DMS 273 treated with DMSO at 0.1 percent for 48 hours (cell line): ENCODE results near the gene DDR2.

Experiments
- DNase-seq: peaks from one replicate; lab custom pipeline; 2025; lab: John Stamatoyannopoulos, UW

The DDR2 gene

GRCh38 chr1:162699366-162699765, 67.1 kb downstream of the DDR2 start:
- DNase-seq = no peak

GRCh38 chr1:162700131-162700530, 67.9 kb downstream of the DDR2 start:
- DNase-seq = no peak

GRCh38 chr1:162701286-162701685, 69.0 kb downstream of the DDR2 start:
- no peak for DNase-seq

DNA sequence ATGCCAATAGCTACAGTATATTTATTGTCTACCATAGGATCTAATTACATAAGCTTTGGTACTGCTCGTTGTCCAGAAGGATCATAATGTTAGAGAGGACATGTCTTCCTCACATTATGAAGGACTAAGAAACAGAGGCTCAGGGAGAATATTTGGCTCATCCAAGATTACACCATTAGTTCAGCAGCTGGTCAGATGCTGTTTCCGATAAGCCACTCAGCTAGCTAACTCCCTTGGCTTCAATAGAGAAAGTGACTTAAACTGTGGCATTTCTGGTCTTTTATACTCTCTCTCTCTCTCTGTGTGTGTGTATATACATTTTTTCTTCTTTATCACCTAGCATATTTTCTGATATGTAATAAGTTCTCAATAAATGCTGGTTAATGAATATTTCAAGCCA, 70.4 kb downstream of the DDR2 start:
- no peak for DNase-seq

DNA sequence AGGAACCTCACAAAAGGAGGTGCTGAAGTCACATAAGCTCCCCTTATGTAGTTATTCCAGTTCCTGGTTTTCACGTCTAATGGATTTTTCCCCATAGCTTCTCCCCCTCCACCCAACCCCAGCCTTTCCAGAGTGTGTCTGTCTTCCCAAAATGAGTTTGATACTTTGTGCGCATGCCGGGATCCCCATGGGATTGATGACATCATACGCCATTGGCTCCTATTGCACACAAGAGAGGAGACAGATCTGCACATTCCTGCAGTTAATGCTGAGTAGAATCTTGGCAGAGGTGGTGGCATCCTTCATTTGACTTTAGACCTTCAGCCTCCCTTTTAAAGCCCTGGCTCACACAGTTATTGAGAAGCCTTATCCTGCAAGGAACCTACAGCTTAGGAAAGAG, 71.4 kb downstream of the DDR2 start:
- no peak for DNase-seq

GRCh38 chr1:162704673-162705424, 72.6 kb downstream of the DDR2 start:
- no peak for DNase-seq

DNA sequence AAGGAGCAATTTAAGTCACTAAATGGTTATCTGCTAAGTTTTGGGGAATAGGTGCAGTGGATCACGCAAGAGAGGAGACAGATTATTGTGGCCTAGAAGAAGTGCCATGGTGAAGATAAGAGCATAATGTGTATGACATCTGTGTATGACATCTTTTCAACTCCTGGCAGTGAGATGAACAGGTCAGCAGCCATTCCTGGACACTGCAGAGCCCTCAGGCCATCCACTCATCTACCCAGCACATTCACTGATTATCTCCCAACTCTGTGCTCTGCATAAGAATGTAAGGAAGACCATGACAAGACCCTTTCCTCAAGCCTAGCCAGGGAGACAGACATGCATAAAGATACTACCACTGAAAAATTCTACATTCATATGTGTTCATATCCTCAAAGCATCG, 73.7 kb downstream of the DDR2 start:
- no peak for DNase-seq

GRCh38 chr1:162706606-162707005, 74.3 kb downstream of the DDR2 start:
- no peak for DNase-seq

DNA sequence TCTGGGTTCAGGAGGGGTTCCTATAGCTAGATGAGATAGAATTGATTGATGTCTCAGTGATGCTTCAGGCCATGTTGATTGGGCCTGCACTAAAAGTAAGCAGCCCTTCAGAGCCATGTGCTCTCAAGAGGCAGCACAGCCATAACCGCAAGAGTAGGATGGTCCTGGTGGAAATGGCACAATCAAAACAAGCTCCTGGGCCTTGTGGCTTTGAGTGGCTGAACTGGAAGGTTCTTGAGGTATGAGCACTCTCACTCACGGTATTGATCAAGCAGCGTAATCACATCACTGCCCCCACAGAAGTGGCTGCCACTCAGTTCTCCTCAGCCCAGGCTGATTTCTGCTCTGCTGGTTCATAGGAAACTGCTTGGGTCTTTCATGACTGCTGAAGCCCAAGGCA, 76.0 kb downstream of the DDR2 start:
- DNase-seq = no peak

DNA sequence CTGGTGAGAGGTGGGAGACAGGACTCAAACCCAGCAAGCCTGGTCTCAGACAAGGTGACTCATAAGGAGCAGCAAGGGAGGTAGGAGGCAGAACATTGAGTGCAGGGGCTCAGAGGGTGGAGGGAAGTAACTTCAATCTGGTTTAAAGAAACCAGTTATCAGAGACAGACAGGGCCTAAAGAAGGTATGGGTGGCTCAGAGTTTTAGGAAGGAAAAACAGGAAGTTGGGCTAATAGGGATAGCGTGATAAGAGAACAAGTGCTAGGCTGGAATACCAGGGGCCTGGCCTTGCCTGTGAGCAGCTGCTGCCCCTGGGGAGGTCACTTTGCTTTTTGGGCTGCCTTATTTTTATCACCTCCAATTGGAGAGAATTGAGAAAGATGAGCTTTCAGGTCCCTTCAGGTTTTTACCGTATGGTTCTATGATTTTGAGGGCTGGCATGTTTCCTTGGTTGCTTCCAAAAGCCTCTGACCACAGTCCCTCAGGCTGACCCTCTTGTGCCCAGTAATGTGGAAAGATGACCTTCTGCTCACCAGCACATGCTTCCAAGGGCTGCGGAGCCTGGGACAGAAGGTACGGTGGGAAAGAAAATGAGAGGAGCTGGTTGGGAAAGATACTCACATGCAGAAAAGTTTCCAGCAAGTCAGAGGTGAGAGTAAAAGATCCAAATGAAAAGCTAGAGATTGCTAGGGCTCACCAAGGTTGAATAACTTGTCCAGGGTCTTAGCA, 77.0 kb downstream of the DDR2 start:
- DNase-seq = no peak

DNA sequence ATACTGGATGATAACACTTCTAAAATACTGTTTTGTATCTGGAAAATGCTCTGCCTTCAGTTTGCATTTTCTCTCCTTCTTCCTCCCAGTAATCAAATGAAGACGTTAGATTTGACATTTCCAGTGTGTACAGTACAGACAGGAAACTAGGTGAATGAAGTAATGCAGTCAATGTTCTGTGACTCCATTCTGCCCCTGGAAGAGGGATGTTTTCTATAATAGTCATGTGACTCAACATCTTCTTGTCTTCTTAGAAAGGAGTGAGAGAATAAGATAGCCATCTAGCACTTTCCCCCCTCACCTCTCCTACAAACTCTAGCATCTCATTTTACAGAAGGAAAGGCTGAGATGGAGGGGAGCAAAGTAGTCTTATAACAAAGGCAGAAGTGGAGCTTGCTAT, 77.6 kb downstream of the DDR2 start:
- no peak for DNase-seq

GRCh38 chr1:162710345-162710744, 78.1 kb downstream of the DDR2 start:
- DNase-seq = no peak

GRCh38 chr1:162710780-162711465, 78.7 kb downstream of the DDR2 start:
- no peak for DNase-seq

GRCh38 chr1:162712317-162713029, 80.2 kb downstream of the DDR2 start:
- no peak for DNase-seq

DNA sequence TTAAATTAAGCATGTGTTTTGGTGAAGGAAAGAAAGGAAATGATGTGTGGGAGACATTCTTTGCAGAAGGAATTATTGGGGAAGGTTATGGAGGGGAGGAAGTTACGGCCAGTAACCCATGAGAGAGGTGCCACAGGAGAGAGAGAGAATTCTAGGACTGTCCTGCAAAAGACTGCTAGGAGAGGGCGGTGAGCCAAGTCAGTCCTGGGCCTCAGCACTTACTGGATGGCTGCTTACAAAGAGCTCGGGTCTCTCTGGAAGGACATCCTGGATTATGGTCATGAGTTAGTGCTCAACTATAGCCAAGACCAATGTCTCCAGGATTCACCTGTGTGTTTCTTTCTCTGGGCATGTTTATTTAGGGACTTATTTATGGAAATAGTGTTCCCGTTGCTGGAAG, 83.9 kb downstream of the DDR2 start:
- no peak for DNase-seq

DNA sequence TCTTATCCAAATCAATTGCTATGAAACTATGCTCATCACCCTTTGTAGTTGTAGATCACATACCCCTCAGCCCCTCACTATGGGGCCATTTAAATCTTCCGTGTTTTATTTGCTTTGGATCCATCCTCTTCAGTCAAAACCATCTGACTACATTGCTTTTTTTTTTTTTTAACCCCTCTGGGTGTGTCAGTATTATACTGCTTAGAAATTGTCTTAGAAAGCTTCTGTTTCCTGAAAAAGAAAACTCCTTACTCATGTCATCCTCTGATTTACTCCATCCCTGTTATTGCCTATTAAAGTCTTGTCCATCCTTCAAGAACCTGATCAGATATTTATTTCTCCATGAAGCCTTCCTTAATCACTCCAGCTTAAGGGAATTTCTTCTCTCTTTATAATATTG, 84.3 kb downstream of the DDR2 start:
- no peak for DNase-seq

- DNase-seq = no peak
These were observed 85.4 kb downstream of the DDR2 start for GRCh38 chr1:162717548-162718184.

- DNase-seq = no peak
These were observed 87.4 kb downstream of the DDR2 start for GRCh38 chr1:162719678-162720077.

DNA sequence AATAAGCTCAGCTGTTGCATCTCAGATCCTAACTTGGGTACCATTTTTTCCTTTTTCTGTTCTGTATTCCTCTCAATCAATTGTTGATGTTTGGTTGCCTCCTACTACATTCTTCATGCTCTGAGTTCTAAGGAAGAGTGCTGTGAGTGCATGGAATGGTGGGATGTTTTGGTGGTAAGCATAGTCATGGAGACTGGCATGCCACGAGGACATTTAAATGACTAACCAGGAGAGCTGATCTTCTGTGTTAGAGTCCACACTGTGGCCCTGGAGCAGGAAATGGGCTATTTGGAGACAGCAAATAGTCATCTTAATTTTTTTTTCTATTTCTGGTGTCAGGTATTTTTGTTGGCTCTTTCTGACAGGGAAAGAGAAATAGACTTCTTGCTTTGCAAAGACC, 88.7 kb downstream of the DDR2 start:
- DNase-seq = no peak

DNA sequence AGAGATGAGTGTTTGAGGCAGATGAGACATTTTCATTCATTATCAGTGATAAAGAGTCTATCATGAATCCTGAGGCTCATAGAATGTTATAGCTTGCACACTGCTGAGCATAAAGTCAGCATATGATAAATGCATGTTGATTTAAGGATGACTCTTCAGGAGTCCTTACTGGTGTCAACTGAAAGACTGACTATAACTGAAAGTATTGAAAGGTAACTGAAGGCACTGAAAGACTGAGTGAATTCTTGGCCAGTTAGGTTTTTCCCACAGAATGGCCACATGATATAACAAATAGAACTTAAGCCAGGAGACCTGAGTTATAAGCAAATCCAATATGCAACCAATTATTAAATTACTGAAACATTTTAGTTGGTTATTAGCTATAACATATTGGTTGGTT, 89.2 kb downstream of the DDR2 start:
- DNase-seq = no peak

- no peak for DNase-seq
These were observed 89.8 kb downstream of the DDR2 start for GRCh38 chr1:162722036-162722435.

- DNase-seq = no peak
These were observed 92.4 kb downstream of the DDR2 start for GRCh38 chr1:162724583-162725120.
